Bronchial epithelial cell (primary cell): Measurements from ENCODE around the gene HES5. TPM values are rescaled to one million over a fixed set of nuclear protein-coding genes. Genes with fewer than 3 reads are reported as not detected.

Experiments used
- DNase-seq: peaks from one replicate; pipeline ENCODE4 v3.0.0-alpha.2; 2010; ENCODE audit warnings: low read depth
- FAIRE-seq: peaks from 2 replicates; lab custom pipeline; 2011; peaks lifted over from hg19 to GRCh38; lab: Jason Lieb, UNC
- H3K27me3 ChIP-seq: 2 replicates; pipeline ENCODE4 v1.5.1; 2011; ENCODE audit warnings: low read length; ENCODE audit not compliant: control insufficient read depth, insufficient read depth
- H3K36me3 ChIP-seq: 2 replicates; pipeline ENCODE4 v1.5.1; 2011; ENCODE audit warnings: low read length; ENCODE audit not compliant: control insufficient read depth, insufficient read depth
- H3K4me3 ChIP-seq: 2 replicates; pipeline ENCODE4 v1.5.1; 2011; ENCODE audit warnings: mild to moderate bottlenecking, low read depth, low read length, control low read depth
- CTCF ChIP-seq: IDR thresholded peaks from 2 replicates; pipeline ENCODE4 v1.5.1; 2011; ENCODE audit warnings: mild to moderate bottlenecking, moderate library complexity, low read length, control low read depth, inconsistent platforms; ENCODE audit not compliant: insufficient read depth, severe bottlenecking
- total RNA-seq: library from RNA; depleted of rRNA; stranded (reverse); fragments of >200 nt; gene quantifications from 2 replicates; pipeline ENCODE4 v1.2.1, GENCODE V29; 2014

HES5 gene
- total RNA-seq, 1 donor from 2014 or later = 2.9 TPM

- FAIRE-seq (no peak), DNase-seq (no peak)
- Histone ChIP-seq H3K27me3 (no peaks in the 10 kb centered on the region), H3K4me3 (no peak overlapping the region), H3K36me3 (peaks cover 36% of the 10 kb centered on the region)
- no peak for TF ChIP-seq CTCF
These were observed 50.4 kb downstream of the HES5 start for GRCh38 chr1:2479618-2480017.

GRCh38 chr1:2479186-2479585 lies 50.9 kb downstream of the HES5 start:
- no peak overlapping the region for H3K4me3 ChIP-seq
- peaks cover 32% of the 10 kb centered on the region for H3K36me3 ChIP-seq
- DNase-seq (no peak), FAIRE-seq (no peak)
- no peak for TF ChIP-seq CTCF
- H3K27me3 ChIP-seq = no peaks in the 10 kb centered on the region

Other genes starting within 250 kb of the HES5 start
- 5.5 and 10.6 TPM in 2 replicates for gene MORN1, start 138.7 kb downstream of the HES5 start, total RNA-seq
- 94.8 and 104 TPM in 2 replicates for gene RER1, start 138.4 kb downstream of the HES5 start, total RNA-seq
- gene PEX10, start 117.7 kb downstream of the HES5 start, total RNA-seq = 30.0 and 35.7 TPM in 2 replicates
- 64.2 and 93.2 TPM in 2 replicates for gene PLCH2, start 54.0 kb downstream of the HES5 start, total RNA-seq
- 29.2 and 29.3 TPM in 2 replicates for gene PANK4, start 3.7 kb downstream of the HES5 start, total RNA-seq
- gene TNFRSF14, start 26.1 kb upstream of the HES5 start, total RNA-seq = 10.4 and 11.1 TPM in 2 replicates
- 5.2 and 6.8 TPM in 2 replicates for gene PRXL2B, start 56.5 kb upstream of the HES5 start, total RNA-seq
- 0.13 TPM in 1 of 2 replicates, not detected in the other for gene MMEL1, start 102.8 kb upstream of the HES5 start, total RNA-seq